ENCODE results near the gene ERCC1.

Gene ERCC1

GRCh38 chr19:45405435-45406225 is 18.1 kb downstream of the ERCC1 start:
- DNase-seq (ENCODE audit: low read depth): peak; percentile 48

- peak; percentile 39 for DNase-seq (ENCODE audit: low read depth)
Observed at GRCh38 chr19:45404557-45405434, 18.9 kb downstream of the ERCC1 start, which contains the start of gene PPP1R13L. Gene PPP1R13L (minus strand): TSS chr19:45405069. CDS start chr19:45398318, 6,751 bp downstream.

- DNase-seq (ENCODE audit: low read depth): no peak
Observed at GRCh38 chr19:45403781-45404556, 19.7 kb downstream of the ERCC1 start.

- no peak for DNase-seq (ENCODE audit: low read depth)
Observed at GRCh38 chr19:45403272-45403671, 20.4 kb downstream of the ERCC1 start.

GRCh38 chr19:45402298-45403061 is 21.2 kb downstream of the ERCC1 start:
- no peak for DNase-seq (ENCODE audit: low read depth)

- DNase-seq (ENCODE audit: low read depth): no peak
Observed at GRCh38 chr19:45401815-45402214, 21.9 kb downstream of the ERCC1 start.

GRCh38 chr19:45400192-45400591 is 23.5 kb downstream of the ERCC1 start:
- DNase-seq (ENCODE audit: low read depth): no peak

GRCh38 chr19:45395821-45396617 is 27.7 kb downstream of the ERCC1 start:
- no peak for DNase-seq (ENCODE audit: low read depth)

GRCh38 chr19:45391871-45392665 is 31.6 kb downstream of the ERCC1 start:
- DNase-seq (ENCODE audit: low read depth): no peak

GRCh38 chr19:45391346-45391745 is 32.4 kb downstream of the ERCC1 start:
- DNase-seq (ENCODE audit: low read depth): no peak

GRCh38 chr19:45385392-45386221 is 38.1 kb downstream of the ERCC1 start:
- DNase-seq (ENCODE audit: low read depth): no peak

GRCh38 chr19:45382426-45382825 is 41.3 kb downstream of the ERCC1 start:
- no peak for DNase-seq (ENCODE audit: low read depth)

- DNase-seq (ENCODE audit: low read depth): no peak
Observed at GRCh38 chr19:45380107-45380506, 43.6 kb downstream of the ERCC1 start.

GRCh38 chr19:45376045-45376724 is 47.5 kb downstream of the ERCC1 start:
- DNase-seq (ENCODE audit: low read depth): no peak

- peak; percentile 97 for DNase-seq (ENCODE audit: low read depth)
Observed at GRCh38 chr19:45370410-45371204, 53.1 kb downstream of the ERCC1 start, which contains the start of gene ERCC2. Gene ERCC2 (minus strand): TSS chr19:45370573. CDS start chr19:45370540, 33 bp downstream.

GRCh38 chr19:45368737-45369340 is 54.9 kb downstream of the ERCC1 start:
- DNase-seq (ENCODE audit: low read depth): no peak

- DNase-seq (ENCODE audit: low read depth): no peak
Observed at GRCh38 chr19:45368127-45368526, 55.6 kb downstream of the ERCC1 start.
